H1 (cell line): ENCODE measurements around the gene TXNDC11. TPM values are rescaled to one million over a fixed set of nuclear protein-coding genes. Genes with fewer than 3 reads are reported as not detected.

Experiments
- CHD1 ChIP-seq: IDR thresholded peaks from 2 replicates; pipeline ENCODE4 v1.6.1; 2012; ENCODE audit warnings: low read depth, low read length, improper control_type of control experiment
- CHD7 ChIP-seq: fragments of 300-600 bp; sonication (generic); IDR thresholded peaks from 2 replicates; pipeline ENCODE4 v1.7.1; 2012; ENCODE audit warnings: low read length, moderate library complexity, mild to moderate bottlenecking, inconsistent platforms; ENCODE audit not compliant: insufficient replicate concordance
- GABPA ChIP-seq: IDR thresholded peaks from 2 replicates; pipeline ENCODE4 v1.6.1; 2011; ENCODE audit warnings: mild to moderate bottlenecking, low read length, moderate library complexity, borderline replicate concordance; ENCODE audit not compliant: insufficient read depth
- KDM5A ChIP-seq: fragments of 200-600 bp; IDR thresholded peaks from 2 replicates; pipeline ENCODE4 v1.7.1; 2012; ENCODE audit warnings: mild to moderate bottlenecking, low read length, inconsistent platforms, mixed read lengths
- NANOG ChIP-seq: IDR thresholded peaks from 2 replicates; pipeline ENCODE4 v1.6.1; 2011; ENCODE audit warnings: low read length, low read depth, mild to moderate bottlenecking, inconsistent platforms; ENCODE audit not compliant: insufficient read depth, poor library complexity, severe bottlenecking
- PHF8 ChIP-seq: fragments of 200-600 bp; sonication (generic); conservative IDR thresholded peaks from 2 replicates; pipeline ENCODE4 v1.7.1; 2012; ENCODE audit warnings: low read depth, mild to moderate bottlenecking, inconsistent platforms, low read length, moderate library complexity
- SAP30 ChIP-seq: fragments of 300-600 bp; sonication (generic); IDR thresholded peaks from 2 replicates; pipeline ENCODE4 v1.7.1; 2012; ENCODE audit warnings: low read length, moderate library complexity, mild to moderate bottlenecking, inconsistent platforms; ENCODE audit not compliant: insufficient read depth, insufficient replicate concordance
- SP1 ChIP-seq: IDR thresholded peaks from 2 replicates; pipeline ENCODE4 v1.6.1; 2011; ENCODE audit warnings: low read depth, low read length
- SUZ12 ChIP-seq: fragments of 200-600 bp; sonication (generic); IDR thresholded peaks from 2 replicates; pipeline ENCODE4 v1.6.1; 2012; ENCODE audit warnings: mild to moderate bottlenecking, inconsistent platforms, low read length, moderate library complexity, mixed read lengths
- USF2 ChIP-seq: IDR thresholded peaks from 2 replicates; pipeline ENCODE4 v1.6.1; 2011; ENCODE audit warnings: low read length, improper control_type of control experiment
- YY1 ChIP-seq: IDR thresholded peaks from 2 replicates; pipeline ENCODE4 v1.6.1; 2011; ENCODE audit warnings: low read depth, mild to moderate bottlenecking, low read length
- polyA plus RNA-seq, 7 experiments: library from polyadenylated mRNA; depleted of rRNA in 3 of 7; stranded (reverse) in 5 of 7; unstranded in 2 of 7; fragments of >200 nt in 5 of 7; fragments of 200-250 nt in 2 of 7; gene quantifications; 1 replicate in 5 of 7; 2 replicates in 1 of 7; 4 replicates in 1 of 7; pipeline versions ENCODE4 v1.2.1 to v1.2.3, GENCODE V29; 2011 to 2013; ENCODE audit warnings: missing spikeins in 2 of 7, mixed read lengths in 2 of 7
- total RNA-seq: library from RNA; stranded (reverse); fragmentation: NEBNext Ultra II Directional; extraction: Animal tissue kit (Norgen Biotek cat#: 25700); gene quantifications from 2 replicates; pipeline ENCODE4 v1.2.1, GENCODE V29; 2021

Gene TXNDC11
- total and polyA plus RNA-seq, 2 of the 8 experiments (the other 6 are each of a cell fraction or from before 2014, with no cell fraction given), result 13.5 to 13.8 TPM

GRCh38 chr16:11676799-11677198 lies 65.9 kb downstream of the TXNDC11 start (continued):
- TF ChIP-seq CHD7 (no peak), KDM5A (no peak), SUZ12 (no peak), NANOG (no peak), GABPA (no peak), CHD1 (no peak), USF2 (no peak), SP1 (no peak), SAP30 (no peak), PHF8 (no peak), YY1 (no peak)
